ENCODE measurements around the gene BCL2L1.
"Not testable (repeated sequence)": the region's sequence is repeated elsewhere in the genome, so short reads cannot be mapped to it uniquely, and the experiment has no call there.

BCL2L1 gene

GRCh38 chr20:31630187-31630790, 92.4 kb downstream of the BCL2L1 start:
- no peak overlapping the region for H3K4me3 ChIP-seq (ENCODE audit: low read depth, low read length)
- no peak for TF ChIP-seq CTCF (conservative IDR thresholded peaks at IDR 0.05; ENCODE audit: low read depth, low read length)
- DNase-seq (ENCODE audit: low read depth) = peak; percentile 42

GRCh38 chr20:31628057-31628456, 94.6 kb downstream of the BCL2L1 start:
- DNase-seq (ENCODE audit: low read depth); H3K4me3 ChIP-seq (ENCODE audit: low read depth, low read length): not testable (repeated sequence)

GRCh38 chr20:31626534-31626933, 96.1 kb downstream of the BCL2L1 start:
- not testable (repeated sequence) for H3K4me3 ChIP-seq (ENCODE audit: low read depth, low read length); DNase-seq (ENCODE audit: low read depth)

GRCh38 chr20:31623123-31623505, 99.6 kb downstream of the BCL2L1 start:
- not testable (repeated sequence) for DNase-seq (ENCODE audit: low read depth); H3K4me3 ChIP-seq (ENCODE audit: low read depth, low read length)

- DNase-seq (ENCODE audit: low read depth) = no peak
- TF ChIP-seq CTCF (conservative IDR thresholded peaks at IDR 0.05; ENCODE audit: low read depth, low read length) = no peak
- no peak overlapping the region for H3K4me3 ChIP-seq (ENCODE audit: low read depth, low read length)
Measured at GRCh38 chr20:31620246-31620645, 102.4 kb downstream of the BCL2L1 start.

GRCh38 chr20:31617432-31618104, 105.1 kb downstream of the BCL2L1 start:
- no peak overlapping the region for H3K4me3 ChIP-seq (ENCODE audit: low read depth, low read length)

GRCh38 chr20:31615416-31615815, 107.3 kb downstream of the BCL2L1 start:
- DNase-seq (ENCODE audit: low read depth) = no peak
- H3K4me3 ChIP-seq (ENCODE audit: low read depth, low read length) = no peak overlapping the region
- TF ChIP-seq CTCF (conservative IDR thresholded peaks at IDR 0.05; ENCODE audit: low read depth, low read length) = no peak

More at GRCh38 chr20:31617432-31618104, 105.1 kb downstream of the BCL2L1 start:
- no peak for TF ChIP-seq CTCF (conservative IDR thresholded peaks at IDR 0.05; ENCODE audit: low read depth, low read length)
- DNase-seq (ENCODE audit: low read depth) = no peak
